H9 (cell line): ENCODE measurements around the gene EDNRB. TPM values are rescaled to one million over a fixed set of nuclear protein-coding genes. Genes with fewer than 3 reads are reported as not detected.

ENCODE experiments used
- DNase-seq: peaks from one replicate; pipeline ENCODE4 v3.0.0-alpha.2; 2017
- H2AFZ ChIP-seq: one replicate; pipeline ENCODE4 v1.6.1; 2013; ENCODE audit warnings: mild to moderate bottlenecking, low read length, control low read depth, moderate library complexity
- H2AK5ac ChIP-seq: 2 replicates; pipeline ENCODE4 v1.6.1; 2013; ENCODE audit warnings: low read length, control low read depth, mixed read lengths; ENCODE audit not compliant: insufficient read length
- H2BK120ac ChIP-seq: one replicate; pipeline ENCODE4 v1.6.1; 2013; ENCODE audit warnings: low read depth, mild to moderate bottlenecking, low read length, control low read depth, inconsistent platforms; ENCODE audit not compliant: poor library complexity, severe bottlenecking
- H2BK12ac ChIP-seq: 2 replicates; pipeline ENCODE4 v1.6.1; 2013; ENCODE audit warnings: low read length, control low read depth, mixed read lengths, low read depth; ENCODE audit not compliant: insufficient read length
- H2BK15ac ChIP-seq: 2 replicates; pipeline ENCODE4 v1.6.1; 2013; ENCODE audit warnings: low read depth, low read length, control low read depth
- H2BK20ac ChIP-seq: one replicate; pipeline ENCODE4 v1.6.1; 2013; ENCODE audit warnings: low read depth, mild to moderate bottlenecking, low read length, control low read depth, inconsistent platforms; ENCODE audit not compliant: poor library complexity, severe bottlenecking
- H2BK5ac ChIP-seq: 2 replicates; pipeline ENCODE4 v1.6.1; 2013; ENCODE audit warnings: low read length, control low read depth, mixed read lengths; ENCODE audit not compliant: insufficient read length
- H3K14ac ChIP-seq: 2 replicates; pipeline ENCODE4 v1.6.1; 2013; ENCODE audit warnings: low read length, control low read depth; ENCODE audit not compliant: insufficient read depth
- H3K18ac ChIP-seq: 2 replicates; pipeline ENCODE4 v1.6.1; 2013; ENCODE audit warnings: low read depth, mild to moderate bottlenecking, mixed read lengths, low read length, control low read depth; ENCODE audit not compliant: insufficient read length
- H3K23ac ChIP-seq: 2 replicates; pipeline ENCODE4 v1.6.1; 2013; ENCODE audit warnings: low read length, control low read depth, mixed read lengths, low read depth; ENCODE audit not compliant: insufficient read length
- H3K23me2 ChIP-seq: 2 replicates; pipeline ENCODE4 v1.6.1; 2013; ENCODE audit warnings: low read depth, mild to moderate bottlenecking, mixed read lengths, low read length, control low read depth; ENCODE audit not compliant: insufficient read length, poor library complexity, severe bottlenecking
- H3K27ac ChIP-seq: 2 replicates; pipeline ENCODE4 v1.5.1; 2013; ENCODE audit warnings: low read length, control low read depth, mixed read lengths, low read depth; ENCODE audit not compliant: insufficient read length
- H3K27me3 ChIP-seq: 2 replicates; pipeline ENCODE4 v1.6.1; 2013; ENCODE audit warnings: low read length, control low read depth, inconsistent platforms; ENCODE audit not compliant: insufficient read depth
- H3K4ac ChIP-seq: 2 replicates; pipeline ENCODE4 v1.6.1; 2013; ENCODE audit warnings: low read depth, mild to moderate bottlenecking, control low read depth, inconsistent platforms, low read length, moderate library complexity
- H3K4me1 ChIP-seq: 2 replicates; pipeline ENCODE4 v1.6.1; 2013; ENCODE audit warnings: low read length, control low read depth, inconsistent platforms; ENCODE audit not compliant: insufficient read depth
- H3K4me2 ChIP-seq: 2 replicates; pipeline ENCODE4 v1.6.1; 2013; ENCODE audit warnings: low read length, control low read depth, mixed read lengths; ENCODE audit not compliant: insufficient read length, insufficient read depth
- H3K56ac ChIP-seq: 2 replicates; pipeline ENCODE4 v1.6.1; 2013; ENCODE audit warnings: low read depth, mild to moderate bottlenecking, mixed read lengths, low read length, control low read depth; ENCODE audit not compliant: insufficient read length
- H3K79me1 ChIP-seq: 2 replicates; pipeline ENCODE4 v1.6.1; 2013; ENCODE audit warnings: low read depth, mild to moderate bottlenecking, moderate library complexity, low read length, control low read depth, inconsistent platforms; ENCODE audit not compliant: insufficient read depth, poor library complexity, severe bottlenecking
- H3K79me2 ChIP-seq: 2 replicates; pipeline ENCODE4 v1.6.1; 2013; ENCODE audit warnings: low read length, control low read depth, inconsistent platforms; ENCODE audit not compliant: insufficient read depth
- H3K9ac ChIP-seq: 2 replicates; pipeline ENCODE4 v1.6.1; 2013; ENCODE audit warnings: low read length, control low read depth, mixed read lengths; ENCODE audit not compliant: insufficient read length; ENCODE audit errors: extremely low read depth
- H3K9me3 ChIP-seq: one replicate; pipeline ENCODE4 v1.6.1; 2013; ENCODE audit warnings: low read depth, low read length, inconsistent platforms; ENCODE audit not compliant: control insufficient read depth
- H3T11ph ChIP-seq: one replicate; pipeline ENCODE4 v1.6.1; 2013; ENCODE audit warnings: mild to moderate bottlenecking, low read length, control low read depth, inconsistent platforms
- H4K20me1 ChIP-seq: one replicate; pipeline ENCODE4 v1.6.1; 2013; ENCODE audit not compliant: control insufficient read depth, insufficient read length, insufficient read depth
- H4K5ac ChIP-seq: 2 replicates; pipeline ENCODE4 v1.6.1; 2013; ENCODE audit warnings: low read depth, mild to moderate bottlenecking, mixed read lengths, low read length, control low read depth; ENCODE audit not compliant: insufficient read length
- H4K8ac ChIP-seq: replicated peaks from 2 replicates; pipeline ENCODE4 v1.6.1; 2013; ENCODE audit warnings: low read length, control low read depth, mixed read lengths, low read depth; ENCODE audit not compliant: insufficient read length
- H4K91ac ChIP-seq: 2 replicates; pipeline ENCODE4 v1.6.1; 2013; ENCODE audit warnings: low read depth, mild to moderate bottlenecking, moderate library complexity, mixed read lengths, low read length, control low read depth; ENCODE audit not compliant: insufficient read length
- H3K27ac Mint-ChIP-seq, 3 experiments: 2 replicates in 2 of 3; 3 replicates in 1 of 3; pipeline ENCODE4 v1.8.0; 2020 to 2021; ENCODE audit warnings: mixed read lengths in 3 of 3, mild to moderate bottlenecking in 1 of 3, moderate library complexity in 1 of 3
- H3K27me3 Mint-ChIP-seq: 2 replicates; pipeline ENCODE4 v1.8.0; 2021; ENCODE audit warnings: low read depth, mild to moderate bottlenecking, moderate library complexity, mixed read lengths
- H3K36me3 Mint-ChIP-seq, 3 experiments: 2 replicates in 2 of 3; 3 replicates in 1 of 3; pipeline ENCODE4 v1.8.0; 2020 to 2021; ENCODE audit warnings: low read depth in 3 of 3, mixed read lengths in 3 of 3; ENCODE audit not compliant: insufficient read depth in 1 of 3
- H3K4me1 Mint-ChIP-seq, 2 experiments: 2 replicates each; pipeline ENCODE4 v1.8.0; 2020; ENCODE audit warnings: mixed read lengths in 2 of 2
- H3K4me3 Mint-ChIP-seq, 2 experiments: 2 replicates in 1 of 2; 3 replicates in 1 of 2; pipeline ENCODE4 v1.8.0; 2020 to 2021; ENCODE audit warnings: mild to moderate bottlenecking in 2 of 2, mixed read lengths in 2 of 2, moderate library complexity in 1 of 2
- H3K9me3 Mint-ChIP-seq, 2 experiments: 2 replicates in 1 of 2; 3 replicates in 1 of 2; pipeline ENCODE4 v1.8.0; 2020; ENCODE audit warnings: mild to moderate bottlenecking in 2 of 2, mixed read lengths in 2 of 2, moderate library complexity in 1 of 2
- WGBS: extraction: QIAGEN DNeasy Blood & Tissue Kit; methylation state at CpG from one replicate; pipeline ENCODE4 v1.1.7; 2013; ENCODE audit warnings: missing lambda C conversion rate, low lambda C conversion rate, mixed read lengths; ENCODE audit not compliant: insufficient read length; ENCODE audit errors: extremely low coverage; 5-methylcytosine and 5-hydroxymethylcytosine counted together
- total RNA-seq: library from RNA; stranded (reverse); gene quantifications from 2 replicates; pipeline ENCODE4 v1.2.1, GENCODE V29; 2021
- TF ChIP-seq, protein P1 (sequence below): fragments of 200-600 bp; sonication (generic); conservative IDR thresholded peaks from 3 replicates; pipeline ENCODE4 v1.8.0; 2021; ENCODE audit warnings: antibody characterized with exemption, mild to moderate bottlenecking

Gene EDNRB
- total RNA-seq, 1 experiment from 2014 or later: 6.6 TPM

DNA sequence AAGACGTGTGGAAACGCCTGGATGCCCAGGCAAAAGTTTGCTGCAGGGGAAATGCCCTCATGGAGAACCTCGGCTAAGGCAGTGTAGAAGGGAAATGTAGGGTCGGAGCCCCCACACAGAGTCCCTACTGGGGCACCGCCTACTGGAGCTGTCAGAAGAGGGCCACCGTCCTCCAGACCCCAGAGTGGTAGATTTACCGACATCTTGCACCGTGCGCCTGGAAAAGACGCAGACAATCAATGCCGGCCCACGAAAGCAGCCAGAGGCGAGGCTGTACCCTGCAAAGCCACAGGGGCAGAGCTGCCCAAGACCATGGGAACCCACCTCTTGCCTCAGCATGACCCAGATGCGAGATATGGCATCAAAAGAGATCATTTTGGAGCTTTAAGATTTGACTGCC lies 7.0 kb upstream of the EDNRB start:
- Histone ChIP-seq H2BK120ac (no peak overlapping the region), H2BK12ac (no peak overlapping the region), H2BK15ac (no peak overlapping the region), H3K79me1 (no peaks in the 10 kb centered on the region), H3K23ac (no peak overlapping the region), H3K4ac (no peak overlapping the region), H4K91ac (no peak overlapping the region), H2AK5ac (no peak overlapping the region), H3K23me2 (no peaks in the 10 kb centered on the region), H2BK5ac (no peak overlapping the region), H2AFZ (no peak overlapping the region), H3K14ac (no peak overlapping the region), H3K18ac (no peak overlapping the region), H4K8ac (no peak overlapping the region), H4K20me1 (no peaks in the 10 kb centered on the region), H3T11ph (no peak overlapping the region), H3K4me1 (no peaks in the 10 kb centered on the region), H4K5ac (no peak overlapping the region), H3K27ac (no peak overlapping the region), H2BK20ac (no peak overlapping the region), H3K9ac (no peak overlapping the region), H3K4me2 (no peak overlapping the region), H3K9me3 (no peaks in the 10 kb centered on the region), H3K27me3 (no peaks in the 10 kb centered on the region), H3K79me2 (no peaks in the 10 kb centered on the region), H3K56ac (no peak overlapping the region)
- no peak overlapping the region for H3K27ac Mint-ChIP-seq
- H3K4me1 Mint-ChIP-seq: peaks cover 0 to 5% of the 10 kb centered on the region in 2 experiments; a peak in 2 of 4 replicates
- TF ChIP-seq, protein P1, sequence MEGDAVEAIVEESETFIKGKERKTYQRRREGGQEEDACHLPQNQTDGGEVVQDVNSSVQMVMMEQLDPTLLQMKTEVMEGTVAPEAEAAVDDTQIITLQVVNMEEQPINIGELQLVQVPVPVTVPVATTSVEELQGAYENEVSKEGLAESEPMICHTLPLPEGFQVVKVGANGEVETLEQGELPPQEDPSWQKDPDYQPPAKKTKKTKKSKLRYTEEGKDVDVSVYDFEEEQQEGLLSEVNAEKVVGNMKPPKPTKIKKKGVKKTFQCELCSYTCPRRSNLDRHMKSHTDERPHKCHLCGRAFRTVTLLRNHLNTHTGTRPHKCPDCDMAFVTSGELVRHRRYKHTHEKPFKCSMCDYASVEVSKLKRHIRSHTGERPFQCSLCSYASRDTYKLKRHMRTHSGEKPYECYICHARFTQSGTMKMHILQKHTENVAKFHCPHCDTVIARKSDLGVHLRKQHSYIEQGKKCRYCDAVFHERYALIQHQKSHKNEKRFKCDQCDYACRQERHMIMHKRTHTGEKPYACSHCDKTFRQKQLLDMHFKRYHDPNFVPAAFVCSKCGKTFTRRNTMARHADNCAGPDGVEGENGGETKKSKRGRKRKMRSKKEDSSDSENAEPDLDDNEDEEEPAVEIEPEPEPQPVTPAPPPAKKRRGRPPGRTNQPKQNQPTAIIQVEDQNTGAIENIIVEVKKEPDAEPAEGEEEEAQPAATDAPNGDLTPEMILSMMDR: no peak
- no peak for DNase-seq
- H3K27me3 Mint-ChIP-seq: no peaks in the 10 kb centered on the region; the same call in 1 of the 2 replicates
- peaks cover 0 to 5% of the 10 kb centered on the region in 2 experiments; a peak in 2 of 5 replicates for H3K9me3 Mint-ChIP-seq
- WGBS: no CpG with 5 or more reads among the region's 14 CpGs
- no peak overlapping the region for H3K4me3 Mint-ChIP-seq
- peaks cover 0 to 5% (median 1%) of the 10 kb centered on the region in 3 experiments; a peak in 4 of 7 replicates for H3K36me3 Mint-ChIP-seq
